A549 treated with GW870086 at 1 μM for 4 hours (cell line): Measurements from ENCODE around the gene KRI1. TPM values are rescaled to one million over a fixed set of nuclear protein-coding genes. Genes with fewer than 3 reads are reported as not detected.

Experiments used
- total RNA-seq: library from RNA; stranded (reverse); fragments of 200-300 nt; extraction: Qiagen RNA extraction; gene quantifications from 5 replicates; pipeline ENCODE4 v1.2.3, GENCODE V29; 2022; ENCODE audit warnings: low read depth

Gene KRI1
- total RNA-seq: 15.1 to 18.0 TPM (median 15.7 TPM) in 5 replicates

DNA sequence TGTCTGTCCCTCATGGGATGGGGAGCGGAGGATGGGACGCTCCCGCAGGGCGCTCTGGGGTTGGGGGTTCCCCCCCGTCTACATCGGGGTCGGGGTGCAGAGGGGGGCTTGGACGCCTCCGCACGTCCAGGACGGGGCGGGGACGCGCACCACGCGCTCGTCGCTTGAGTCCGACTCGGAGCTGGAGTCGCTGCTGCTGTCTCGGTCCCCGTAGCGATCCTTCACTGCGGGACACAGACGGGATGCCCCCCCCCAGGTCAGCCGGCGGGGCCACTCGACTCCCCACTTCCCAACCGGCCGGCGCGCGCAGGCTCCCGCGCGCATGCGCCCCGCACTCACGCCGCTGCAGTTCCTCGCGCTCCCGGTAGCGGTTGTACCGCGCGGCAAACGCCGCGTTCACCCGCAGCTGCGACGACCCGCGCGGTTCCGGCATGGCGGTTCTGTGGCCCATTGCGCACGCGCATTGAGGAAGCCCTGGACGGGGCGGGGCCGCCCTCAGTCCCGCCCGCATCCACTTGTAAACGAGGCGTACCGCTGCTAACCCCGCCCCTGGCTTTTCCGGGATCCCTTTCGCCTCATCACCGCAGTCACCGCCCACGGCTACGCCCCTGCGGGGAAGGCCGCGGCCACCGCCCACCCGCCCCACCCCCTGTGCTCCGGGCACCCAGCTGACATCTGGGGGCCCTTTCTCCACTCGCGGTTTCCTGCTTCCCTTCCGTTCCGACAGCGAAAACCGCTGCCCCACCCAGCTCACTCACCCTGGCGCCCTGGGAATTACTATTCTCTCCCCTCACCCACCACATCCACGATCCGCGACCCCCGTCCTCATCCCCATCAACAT, at the start of gene KRI1:
KRI1 (minus strand) TSS at position 444 of the 841 bp plus-strand sequence; CDS start at position 433, 11 bp downstream.

DNA sequence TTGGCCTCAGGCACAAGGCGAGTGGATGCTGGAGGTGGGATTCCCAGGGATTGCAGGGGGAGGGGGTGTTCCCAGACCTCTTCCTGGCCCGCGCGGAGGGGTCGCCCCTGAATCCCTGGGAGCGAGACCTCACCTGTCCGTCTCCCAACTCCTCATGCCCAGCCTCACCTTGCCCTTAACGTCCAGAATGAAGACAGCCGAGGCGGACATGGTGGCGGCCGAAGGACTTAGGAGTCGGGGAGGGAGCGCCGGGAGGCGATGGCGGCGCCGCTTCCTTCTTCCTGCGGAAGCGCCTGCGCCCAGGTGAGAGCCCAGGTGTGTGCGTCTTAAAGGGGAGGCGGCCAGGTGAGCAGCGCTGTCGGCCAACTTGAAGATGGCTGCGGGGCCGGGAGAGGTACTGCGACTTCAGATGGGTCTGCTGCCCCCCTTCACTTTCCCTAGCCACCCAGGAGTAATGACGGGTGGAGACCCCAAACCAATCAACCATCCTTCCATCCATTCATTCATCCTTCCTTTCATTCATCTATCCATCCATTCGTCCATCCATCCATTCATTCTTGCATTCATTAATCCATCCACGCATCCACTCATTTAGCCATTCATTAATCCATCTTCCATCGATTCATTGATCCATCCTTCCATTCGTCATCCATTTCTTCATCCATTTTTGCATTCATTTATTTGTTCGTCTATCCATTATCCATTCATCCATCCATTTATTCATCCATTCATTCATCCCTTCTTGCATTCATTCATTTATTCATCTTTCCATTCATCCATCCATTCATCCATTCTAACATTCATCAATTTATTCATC, 21.4 kb upstream of the KRI1 start, which contains the start of gene AP1M2:
AP1M2 (minus strand) TSS at position 291 of the 817 bp plus-strand sequence; CDS start at position 210, 81 bp downstream.

DNA sequence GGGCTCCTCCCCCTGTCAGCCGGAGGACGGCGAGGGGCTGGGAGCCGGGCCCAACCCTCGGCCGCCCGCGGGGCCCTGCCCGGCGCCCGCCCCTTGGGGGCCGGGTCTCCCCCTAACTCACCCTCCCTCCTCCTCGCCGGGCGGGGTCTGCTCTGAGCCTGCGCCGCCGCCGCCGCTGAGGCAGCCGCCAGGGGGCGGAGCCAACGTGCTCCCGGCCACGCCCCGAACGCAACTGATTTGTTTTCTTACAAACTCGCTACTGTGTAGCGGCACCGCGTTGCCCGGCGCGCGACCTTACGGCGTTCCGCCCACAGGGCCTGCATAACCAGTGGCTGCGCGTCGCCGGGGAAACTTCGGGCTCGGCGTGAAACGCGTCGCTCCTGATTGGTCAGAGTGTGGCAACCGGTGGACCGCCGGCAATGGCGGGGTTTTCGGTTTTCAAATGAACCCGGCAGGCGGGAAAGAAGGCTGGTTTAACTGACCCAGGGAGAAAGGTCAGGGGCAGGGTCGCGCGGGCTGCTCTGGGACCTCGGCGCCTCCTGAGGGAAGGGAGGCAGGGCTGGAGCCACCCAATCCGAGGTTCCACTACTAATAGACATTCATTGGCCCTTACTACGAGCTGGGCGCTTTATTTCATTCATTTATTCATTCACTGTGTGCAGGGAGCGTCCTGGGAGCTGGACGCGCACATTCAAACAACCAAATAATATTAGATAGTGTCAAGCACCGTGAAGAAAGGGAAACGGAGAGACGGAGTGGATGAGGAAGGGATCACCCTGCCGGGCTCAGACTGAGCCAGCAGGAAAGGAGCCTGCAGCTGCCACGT, 3.2 kb upstream of the KRI1 start, which contains the start of gene CDKN2D:
CDKN2D (minus strand) TSS at position 154 of the 826 bp plus-strand sequence. CDS start 326 bp downstream, outside the sequence.

DNA sequence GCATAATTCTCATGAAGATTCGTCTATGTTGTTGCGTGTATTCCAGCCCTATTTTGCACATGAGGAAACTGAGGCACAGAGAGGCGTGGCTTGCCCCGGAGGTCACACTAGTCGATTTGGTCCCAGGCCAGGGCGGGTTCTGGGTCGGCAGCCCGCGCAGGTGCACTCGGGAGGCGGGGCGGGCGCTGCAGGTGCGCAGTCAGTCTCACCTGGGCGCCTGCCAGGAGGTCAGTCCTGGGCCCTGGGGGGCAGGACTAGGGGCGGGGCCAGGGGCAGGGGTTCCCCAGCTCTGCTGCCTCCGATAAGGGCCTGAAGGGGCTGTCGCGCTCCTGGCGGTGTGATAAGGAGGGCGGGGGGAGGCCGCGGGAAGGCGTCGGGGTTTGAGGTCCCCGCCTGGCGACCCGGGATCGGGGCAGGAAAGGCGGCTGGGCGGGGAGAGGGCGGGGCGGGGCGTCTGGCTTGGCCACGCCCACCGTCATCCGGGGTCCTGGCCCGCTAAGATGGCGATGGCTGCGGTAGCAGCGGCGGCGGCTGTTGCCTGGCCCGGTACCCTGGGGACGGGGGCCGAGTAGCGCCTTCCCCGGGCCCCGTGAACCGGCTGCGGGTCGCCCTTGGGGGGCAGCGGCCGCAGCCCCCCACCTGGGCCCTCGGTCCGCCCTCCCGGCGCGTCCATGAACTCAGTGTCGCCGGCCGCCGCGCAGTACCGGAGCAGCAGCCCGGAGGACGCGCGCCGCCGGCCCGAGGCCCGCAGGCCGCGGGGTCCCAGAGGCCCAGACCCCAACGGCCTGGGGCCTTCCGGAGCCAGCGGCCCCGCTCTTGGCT, 22.2 kb downstream of the KRI1 start, which contains the start of gene ATG4D:
ATG4D (plus strand) TSS at position 485 of the 822 bp plus-strand sequence; CDS start at position 672, 187 bp downstream.

DNA sequence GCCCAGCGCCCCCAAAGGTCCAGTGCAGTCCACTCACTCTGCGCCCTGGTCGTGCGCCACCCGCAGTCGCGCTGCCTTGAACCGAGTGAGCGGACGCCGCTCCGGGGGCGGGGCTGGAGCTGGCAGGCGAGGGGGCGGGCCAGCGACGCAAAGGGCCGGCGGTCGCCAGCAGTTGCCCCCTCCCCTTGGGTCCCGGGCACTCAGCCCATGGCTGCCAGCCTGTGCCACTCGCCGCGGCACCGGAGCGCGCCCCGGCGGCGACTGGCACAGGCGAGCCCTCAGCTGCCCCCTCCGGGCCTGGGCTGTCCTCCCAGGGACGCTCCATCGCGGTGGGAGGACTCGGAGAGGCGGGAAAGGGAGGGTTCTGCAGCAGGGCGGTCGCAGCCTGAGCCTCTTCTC, 48.5 kb downstream of the KRI1 start, which contains the start of gene S1PR5:
S1PR5 (minus strand) TSS at position 87 of the 399 bp plus-strand sequence. CDS start 2,436 bp downstream, outside the sequence.

Other genes starting within 250 kb of the KRI1 start
- gene FDX2, start 250.0 kb downstream of the KRI1 start, total RNA-seq: 22.7 to 31.5 TPM (median 31.3 TPM) in 5 replicates
- 20.8 to 29.6 TPM (median 28.0 TPM) in 5 replicates for gene RAVER1, start 232.5 kb downstream of the KRI1 start, total RNA-seq
- 6.4 to 10.8 TPM (median 8.0 TPM) in 5 replicates for gene ICAM3, start 226.4 kb downstream of the KRI1 start, total RNA-seq
- 30.3 to 45.0 TPM (median 41.7 TPM) in 5 replicates for gene TYK2, start 185.4 kb downstream of the KRI1 start, total RNA-seq
- 166 to 192 TPM (median 181 TPM) in 5 replicates for gene CDC37, start 162.5 kb downstream of the KRI1 start, total RNA-seq
- gene PDE4A, start 145.5 kb downstream of the KRI1 start, total RNA-seq: 3.7 to 5.1 TPM (median 4.4 TPM) in 5 replicates
- 46.6 to 65.5 TPM (median 53.7 TPM) in 5 replicates for gene KEAP1, start 62.7 kb downstream of the KRI1 start, total RNA-seq
- gene S1PR5, start 48.6 kb downstream of the KRI1 start, total RNA-seq: 1.2 to 2.2 TPM (median 1.9 TPM) in 5 replicates
- gene ATG4D, start 22.1 kb downstream of the KRI1 start, total RNA-seq: 17.8 to 22.8 TPM (median 21.7 TPM) in 5 replicates
- 4.0 to 6.5 TPM (median 6.0 TPM) in 5 replicates for gene CDKN2D, start 3.0 kb upstream of the KRI1 start, total RNA-seq
- gene AP1M2, start 21.3 kb upstream of the KRI1 start, total RNA-seq: 27.4 to 60.1 TPM (median 42.0 TPM) in 5 replicates
- 6.1 to 9.3 TPM (median 7.4 TPM) in 5 replicates for gene SLC44A2, start 59.5 kb upstream of the KRI1 start, total RNA-seq
- 140 to 173 TPM (median 160 TPM) in 5 replicates for gene ILF3, start 88.3 kb upstream of the KRI1 start, total RNA-seq
- gene QTRT1, start 135.4 kb upstream of the KRI1 start, total RNA-seq: 30.1 to 34.3 TPM (median 31.2 TPM) in 5 replicates
- 48.3 to 58.4 TPM (median 54.1 TPM) in 5 replicates for gene DNM2, start 152.1 kb upstream of the KRI1 start, total RNA-seq